ENCODE measurements around the gene NUDCD3. TPM values are rescaled to one million over a fixed set of nuclear protein-coding genes. Genes with fewer than 3 reads are reported as not detected.

The NUDCD3 gene
- total and polyA plus RNA-seq, 4 donors = 24.8 to 91.0 (median 52.4) TPM

- peaks cover 0 to 8% (median 1%) of the 10 kb centered on the region in 4 donors for H3K36me3 ChIP-seq (ENCODE audit: control insufficient read depth in 4 of 4, insufficient read depth in 4 of 4, low read length in 4 of 4)
- H3K9ac ChIP-seq (ENCODE audit: insufficient read depth in 1 of 2, low read length in 2 of 2) = no peak overlapping the region
- H3K4me1 ChIP-seq (ENCODE audit: control insufficient read depth in 5 of 5, insufficient read depth in 5 of 5, low read length in 5 of 5) = no peaks in the 10 kb centered on the region
- no peak overlapping the region for H3K27ac ChIP-seq (ENCODE audit: low read depth in 1 of 2, low read length in 1 of 2)
- H3K27me3 ChIP-seq (ENCODE audit: control insufficient read depth in 3 of 3, insufficient read depth in 3 of 3, low read length in 2 of 3) = no peaks in the 10 kb centered on the region
- TF ChIP-seq, protein P1, sequence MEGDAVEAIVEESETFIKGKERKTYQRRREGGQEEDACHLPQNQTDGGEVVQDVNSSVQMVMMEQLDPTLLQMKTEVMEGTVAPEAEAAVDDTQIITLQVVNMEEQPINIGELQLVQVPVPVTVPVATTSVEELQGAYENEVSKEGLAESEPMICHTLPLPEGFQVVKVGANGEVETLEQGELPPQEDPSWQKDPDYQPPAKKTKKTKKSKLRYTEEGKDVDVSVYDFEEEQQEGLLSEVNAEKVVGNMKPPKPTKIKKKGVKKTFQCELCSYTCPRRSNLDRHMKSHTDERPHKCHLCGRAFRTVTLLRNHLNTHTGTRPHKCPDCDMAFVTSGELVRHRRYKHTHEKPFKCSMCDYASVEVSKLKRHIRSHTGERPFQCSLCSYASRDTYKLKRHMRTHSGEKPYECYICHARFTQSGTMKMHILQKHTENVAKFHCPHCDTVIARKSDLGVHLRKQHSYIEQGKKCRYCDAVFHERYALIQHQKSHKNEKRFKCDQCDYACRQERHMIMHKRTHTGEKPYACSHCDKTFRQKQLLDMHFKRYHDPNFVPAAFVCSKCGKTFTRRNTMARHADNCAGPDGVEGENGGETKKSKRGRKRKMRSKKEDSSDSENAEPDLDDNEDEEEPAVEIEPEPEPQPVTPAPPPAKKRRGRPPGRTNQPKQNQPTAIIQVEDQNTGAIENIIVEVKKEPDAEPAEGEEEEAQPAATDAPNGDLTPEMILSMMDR (IDR thresholded peaks at IDR 0.05; ENCODE audit: control extremely low read depth, extremely low read depth) = no peak
- 73 to 78% methylated on average over 5 of the region's 5 CpGs for WGBS, 2 donors
- H3K4me3 ChIP-seq = no peak overlapping the region
- H3K9me3 ChIP-seq (ENCODE audit: control insufficient read depth in 4 of 4, insufficient read depth in 3 of 4, low read length in 3 of 4) = no peaks in the 10 kb centered on the region
- DNase-seq (no peak), ATAC-seq (ENCODE audit: insufficient read depth, low FRiP score) (no peak)
These were observed 112.6 kb downstream of the NUDCD3 start for GRCh38 chr7:44377681-44378421.

- H3K27ac ChIP-seq (ENCODE audit: low read depth in 1 of 2, low read length in 1 of 2) = no peak overlapping the region
- no peak overlapping the region for H3K4me3 ChIP-seq
- no peaks in the 10 kb centered on the region for H3K27me3 ChIP-seq (ENCODE audit: control insufficient read depth in 3 of 3, insufficient read depth in 3 of 3, low read length in 2 of 3)
- TF ChIP-seq, protein P1 (IDR thresholded peaks at IDR 0.05; ENCODE audit: control extremely low read depth, extremely low read depth) = no peak
- WGBS, 2 donors = 95% methylated on average over 1 of the region's 1 CpG
- no peak for ATAC-seq (ENCODE audit: insufficient read depth, low FRiP score)
- no peaks in the 10 kb centered on the region for H3K9me3 ChIP-seq (ENCODE audit: control insufficient read depth in 4 of 4, insufficient read depth in 3 of 4, low read length in 3 of 4)
- no peak for DNase-seq
- peaks cover 0 to 3% (median 0%) of the 10 kb centered on the region in 4 donors for H3K36me3 ChIP-seq (ENCODE audit: control insufficient read depth in 4 of 4, insufficient read depth in 4 of 4, low read length in 4 of 4)
- no peaks in the 10 kb centered on the region for H3K4me1 ChIP-seq (ENCODE audit: control insufficient read depth in 5 of 5, insufficient read depth in 5 of 5, low read length in 5 of 5)
- no peak overlapping the region for H3K9ac ChIP-seq (ENCODE audit: insufficient read depth in 1 of 2, low read length in 2 of 2)
These were observed 113.4 kb downstream of the NUDCD3 start for GRCh38 chr7:44377134-44377463.

- Histone ChIP-seq H3K4me3 (no peak overlapping the region), H3K27ac (ENCODE audit: low read depth in 1 of 2, low read length in 1 of 2) (no peak overlapping the region), H3K9ac (ENCODE audit: insufficient read depth in 1 of 2, low read length in 2 of 2) (no peak overlapping the region), H3K36me3 (ENCODE audit: control insufficient read depth in 4 of 4, insufficient read depth in 4 of 4, low read length in 4 of 4) (no peaks in the 10 kb centered on the region), H3K4me1 (ENCODE audit: control insufficient read depth in 5 of 5, insufficient read depth in 5 of 5, low read length in 5 of 5) (no peaks in the 10 kb centered on the region), H3K27me3 (ENCODE audit: control insufficient read depth in 3 of 3, insufficient read depth in 3 of 3, low read length in 2 of 3) (no peaks in the 10 kb centered on the region), H3K9me3 (ENCODE audit: control insufficient read depth in 4 of 4, insufficient read depth in 3 of 4, low read length in 3 of 4) (no peaks in the 10 kb centered on the region)
- DNase-seq = no peak
- TF ChIP-seq, protein P1 (IDR thresholded peaks at IDR 0.05; ENCODE audit: control extremely low read depth, extremely low read depth) = no peak
- no peak for ATAC-seq (ENCODE audit: insufficient read depth, low FRiP score)
- 50 to 64% methylated on average over 7 of the region's 7 CpGs for WGBS, 2 donors
These were observed 113.9 kb downstream of the NUDCD3 start for GRCh38 chr7:44376429-44377133.

Data from lung (tissue), 12 donors.